Stimulated activated effector memory CD8-positive, alpha-beta T cell treated with anti-CD3 and anti-CD28 coated beads, Interleukin-12 subunit alpha, Interleukin-12 subunit beta, amount 100 ng/mL, for 72 hours (primary cell): ENCODE data around the gene ITGBL1.

Source experiments
- ATAC-seq: fragments of 150-1000 bp; cut with Tn5 transposase; 2 replicates; pipeline ENCODE4 v1.10.0; 2021
- DNase-seq, 2 donors: peaks; one replicate each; pipeline ENCODE4 v3.0.0; 2021 to 2022; ENCODE audit warnings: low spot score in 2 of 2
- H3K27ac Mint-ChIP-seq: one replicate; pipeline ENCODE4 v1.8.0; 2022; ENCODE audit warnings: mild to moderate bottlenecking, mixed read lengths
- H3K36me3 Mint-ChIP-seq: one replicate; pipeline ENCODE4 v1.8.0; 2022; ENCODE audit warnings: mild to moderate bottlenecking, mixed read lengths
- H3K4me1 Mint-ChIP-seq: one replicate; pipeline ENCODE4 v1.8.0; 2022; ENCODE audit warnings: mixed read lengths
- H3K4me3 Mint-ChIP-seq: one replicate; pipeline ENCODE4 v1.8.0; 2022; ENCODE audit warnings: mild to moderate bottlenecking, mixed read lengths
- H3K9me3 Mint-ChIP-seq: one replicate; pipeline ENCODE4 v1.8.0; 2022; ENCODE audit warnings: mixed read lengths

ITGBL1 gene

DNA sequence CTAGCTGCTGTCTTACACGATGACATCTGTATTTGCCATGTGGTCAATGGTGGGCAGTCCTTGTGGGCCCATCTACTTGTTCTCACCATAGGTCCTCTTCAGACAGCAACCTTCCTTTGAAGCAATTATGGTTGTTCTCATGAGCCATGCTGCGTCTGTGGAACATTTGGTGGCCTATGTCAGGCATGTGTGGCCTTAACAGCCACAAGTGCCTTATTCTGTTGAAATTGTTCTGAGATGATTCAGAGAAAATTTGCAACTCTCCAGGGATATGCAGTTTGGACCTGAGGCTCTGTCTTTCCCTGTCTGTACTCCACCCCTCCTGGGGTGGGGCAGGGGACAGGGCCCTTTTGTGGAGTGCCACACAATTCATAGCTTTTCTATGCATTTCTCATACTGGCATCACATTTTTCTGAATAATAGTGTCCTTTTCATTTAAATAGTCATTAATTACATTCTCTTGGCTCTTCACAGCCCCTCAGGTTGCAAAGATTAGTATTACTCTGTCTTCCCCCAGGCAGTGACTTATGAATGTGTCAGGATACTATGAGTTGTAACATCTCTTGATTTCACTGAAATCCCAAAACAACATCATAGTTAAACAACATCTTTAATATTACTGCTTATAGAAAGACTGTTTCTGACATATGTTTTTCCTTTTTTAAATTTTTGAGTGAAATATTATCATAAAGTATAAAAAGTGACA is 102.1 kb downstream of the ITGBL1 start:
- no peaks in the 10 kb centered on the region for H3K36me3 Mint-ChIP-seq
- no peak overlapping the region for H3K27ac Mint-ChIP-seq
- no peak for DNase-seq
- peak; percentile 44 for ATAC-seq
- H3K4me3 Mint-ChIP-seq: no peak overlapping the region
- no peaks in the 10 kb centered on the region for H3K4me1 Mint-ChIP-seq
- H3K9me3 Mint-ChIP-seq: no peaks in the 10 kb centered on the region

DNA sequence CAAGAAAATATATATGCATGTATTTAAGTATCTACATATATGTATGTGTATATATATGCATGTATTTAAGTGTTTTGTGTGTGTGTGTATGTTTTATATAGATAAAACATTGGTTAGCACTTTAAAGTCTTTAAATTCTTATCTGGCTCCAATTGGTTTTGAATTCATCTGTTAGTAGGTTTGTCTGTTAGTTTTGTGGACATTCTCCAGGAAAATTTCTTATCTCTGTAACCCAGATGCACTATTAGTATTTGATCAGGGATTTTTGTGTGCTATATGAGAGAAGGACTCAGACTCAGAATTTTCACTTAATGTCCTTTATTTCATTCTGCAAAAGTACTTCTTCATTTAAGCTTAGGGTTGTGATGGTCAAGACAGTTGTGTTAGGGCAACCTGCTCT is 103.1 kb downstream of the ITGBL1 start:
- H3K27ac Mint-ChIP-seq: no peak overlapping the region
- no peak for ATAC-seq
- no peaks in the 10 kb centered on the region for H3K36me3 Mint-ChIP-seq
- no peak overlapping the region for H3K4me3 Mint-ChIP-seq
- no peak for DNase-seq
- H3K9me3 Mint-ChIP-seq: no peaks in the 10 kb centered on the region
- no peaks in the 10 kb centered on the region for H3K4me1 Mint-ChIP-seq

DNA sequence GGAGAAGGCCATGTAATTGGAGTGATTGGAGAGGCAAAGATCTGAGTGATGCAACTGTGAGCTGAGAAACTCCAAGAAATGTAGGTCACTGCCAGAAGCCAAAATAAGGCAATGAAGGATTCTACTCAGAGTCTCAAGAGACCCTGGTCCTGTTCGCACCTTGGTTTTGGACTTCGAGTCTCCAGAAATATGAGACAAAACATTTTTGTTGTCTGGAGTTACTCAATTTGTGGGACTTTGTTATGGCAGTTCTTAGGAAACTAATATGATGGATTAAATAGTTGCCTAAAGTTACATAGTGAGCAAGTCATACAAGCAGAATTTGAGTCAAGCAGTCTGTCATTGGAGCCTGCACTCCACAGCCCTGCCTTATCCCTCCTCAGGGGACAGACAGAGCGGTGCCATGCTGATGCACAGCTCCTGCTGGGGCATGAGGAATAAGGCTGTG is 104.2 kb downstream of the ITGBL1 start:
- no peak for ATAC-seq
- Mint-ChIP-seq H3K27ac (no peak overlapping the region), H3K4me1 (no peaks in the 10 kb centered on the region), H3K4me3 (no peak overlapping the region), H3K9me3 (no peaks in the 10 kb centered on the region), H3K36me3 (no peaks in the 10 kb centered on the region)
- DNase-seq: no peak

DNA sequence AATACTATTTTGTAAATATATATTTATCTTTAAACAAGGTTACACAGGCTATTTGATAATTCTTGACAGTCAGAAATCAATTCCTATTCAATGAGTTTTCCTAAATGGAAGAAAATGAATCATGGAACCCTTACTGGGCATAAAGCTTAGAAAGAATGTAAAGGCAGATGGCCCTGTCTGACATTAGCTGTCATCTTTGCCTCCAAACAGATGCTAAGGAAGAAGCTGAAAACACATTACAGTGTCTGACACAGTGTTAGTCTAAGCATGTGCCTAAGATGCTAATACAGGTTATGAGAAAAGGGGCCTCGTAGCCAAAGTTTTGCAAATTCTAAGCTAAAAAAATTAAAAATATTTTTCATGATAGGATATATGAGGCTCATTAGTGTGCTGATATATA is 112.8 kb downstream of the ITGBL1 start:
- no peak for ATAC-seq
- no peak for DNase-seq
- Mint-ChIP-seq H3K36me3 (no peaks in the 10 kb centered on the region), H3K9me3 (no peaks in the 10 kb centered on the region), H3K4me3 (no peak overlapping the region), H3K4me1 (no peaks in the 10 kb centered on the region), H3K27ac (no peak overlapping the region)

DNA sequence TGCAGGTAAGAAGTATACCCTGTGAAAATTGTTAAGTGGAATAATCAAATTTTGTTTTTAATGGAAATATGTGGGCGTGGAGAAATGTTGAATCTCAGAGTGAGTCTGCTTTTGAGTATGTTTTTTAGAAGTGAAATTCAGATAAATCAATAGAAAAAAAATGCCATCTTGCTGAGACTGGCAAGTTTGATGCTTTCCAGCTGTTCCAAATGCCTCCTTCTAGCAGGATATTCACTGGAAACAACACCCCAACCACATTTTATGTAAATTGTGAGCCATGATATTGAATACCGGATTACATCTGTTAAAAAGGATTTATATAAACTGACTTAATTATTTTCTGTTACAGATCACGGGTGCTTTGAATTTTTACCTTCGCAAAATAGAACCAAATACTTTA is 115.4 kb downstream of the ITGBL1 start:
- DNase-seq (no peak), ATAC-seq (no peak)
- H3K4me3 Mint-ChIP-seq: no peak overlapping the region
- no peaks in the 10 kb centered on the region for H3K36me3 Mint-ChIP-seq
- no peaks in the 10 kb centered on the region for H3K9me3 Mint-ChIP-seq
- no peaks in the 10 kb centered on the region for H3K4me1 Mint-ChIP-seq
- no peak overlapping the region for H3K27ac Mint-ChIP-seq

DNA sequence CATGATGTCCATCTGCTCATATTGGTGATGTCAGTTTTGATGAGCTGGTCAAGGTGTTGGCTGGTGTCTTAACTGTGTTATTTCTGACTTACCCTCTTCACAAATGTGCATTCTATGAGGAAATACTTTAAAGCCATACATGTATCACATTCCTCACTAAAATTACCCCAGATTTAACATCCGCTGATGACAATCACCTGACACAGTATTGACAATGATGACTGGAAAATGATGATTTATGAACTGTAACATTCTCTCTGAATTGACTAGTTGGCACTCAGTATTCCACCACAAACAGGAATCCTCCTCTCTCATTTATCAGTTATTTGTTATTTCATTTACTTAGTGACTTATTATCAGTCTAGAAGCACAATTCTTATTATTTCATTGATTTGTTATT is 117.3 kb downstream of the ITGBL1 start:
- H3K4me1 Mint-ChIP-seq: no peaks in the 10 kb centered on the region
- DNase-seq: no peak
- H3K9me3 Mint-ChIP-seq: no peaks in the 10 kb centered on the region
- no peak overlapping the region for H3K27ac Mint-ChIP-seq
- no peak for ATAC-seq
- H3K4me3 Mint-ChIP-seq: no peak overlapping the region
- H3K36me3 Mint-ChIP-seq: no peaks in the 10 kb centered on the region

DNA sequence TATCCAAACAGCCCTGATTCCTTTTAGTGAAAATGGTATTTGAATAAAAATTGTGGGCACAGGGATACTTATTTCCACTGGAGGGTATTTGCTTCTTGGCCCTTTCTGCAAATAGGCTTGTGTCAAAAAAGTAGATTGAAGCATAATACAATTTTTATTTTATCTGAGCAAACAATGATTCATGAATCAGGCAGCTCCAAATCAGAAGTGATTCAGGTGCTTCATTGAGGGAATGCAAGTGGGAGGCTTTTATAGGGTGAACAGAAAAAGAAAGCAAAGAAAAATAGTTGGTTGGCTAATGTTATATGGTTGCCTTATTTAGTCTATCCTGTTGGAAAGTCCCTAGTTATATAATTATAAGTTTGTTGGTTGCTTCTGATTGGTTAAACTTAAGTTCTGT is 117.9 kb downstream of the ITGBL1 start:
- Mint-ChIP-seq H3K4me1 (no peaks in the 10 kb centered on the region), H3K36me3 (no peaks in the 10 kb centered on the region), H3K9me3 (no peaks in the 10 kb centered on the region), H3K4me3 (no peak overlapping the region), H3K27ac (no peak overlapping the region)
- DNase-seq (no peak), ATAC-seq (no peak)

DNA sequence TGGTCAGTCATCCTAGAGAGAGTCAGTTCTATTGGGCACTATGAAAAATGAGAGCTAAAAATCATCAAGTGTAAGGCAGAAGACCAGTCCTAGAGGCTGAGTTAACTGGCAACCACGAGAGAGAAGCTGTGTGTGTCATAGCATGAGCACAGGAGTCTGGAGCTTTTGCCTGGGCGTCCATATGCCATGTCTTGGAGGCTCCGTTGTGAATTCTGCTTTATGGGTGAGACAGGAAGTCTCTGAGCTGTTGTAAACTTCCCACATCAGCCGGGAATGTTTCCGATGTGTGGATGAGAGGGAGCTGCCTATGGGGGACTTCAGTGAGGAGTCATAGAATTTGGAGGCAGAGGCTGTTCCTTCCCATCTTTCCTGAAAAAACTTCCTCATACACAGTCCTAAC is 120.0 kb downstream of the ITGBL1 start:
- Mint-ChIP-seq H3K9me3 (no peaks in the 10 kb centered on the region), H3K4me3 (no peak overlapping the region), H3K27ac (no peak overlapping the region), H3K36me3 (no peaks in the 10 kb centered on the region), H3K4me1 (no peaks in the 10 kb centered on the region)
- ATAC-seq (no peak), DNase-seq (no peak)

DNA sequence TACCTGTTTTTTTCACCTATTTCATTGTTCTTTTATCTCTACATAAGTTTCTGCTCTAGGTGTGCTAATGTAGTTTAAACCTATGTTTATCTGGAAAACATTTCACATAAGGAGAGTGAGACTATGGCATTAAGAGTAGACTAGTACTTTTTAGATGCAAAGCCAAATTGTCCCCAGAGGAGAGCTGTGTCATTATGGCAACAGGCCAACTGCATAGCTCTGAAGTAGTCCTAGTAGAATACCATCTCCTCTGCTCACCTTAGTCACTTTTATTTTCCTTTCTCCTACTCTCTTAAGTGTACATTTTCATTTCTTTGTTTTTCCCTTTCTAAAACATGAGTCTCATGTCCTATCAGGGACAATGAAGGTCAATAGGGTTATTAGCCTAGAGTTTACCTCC is 123.1 kb downstream of the ITGBL1 start:
- DNase-seq: no peak
- no peak overlapping the region for H3K4me3 Mint-ChIP-seq

DNA sequence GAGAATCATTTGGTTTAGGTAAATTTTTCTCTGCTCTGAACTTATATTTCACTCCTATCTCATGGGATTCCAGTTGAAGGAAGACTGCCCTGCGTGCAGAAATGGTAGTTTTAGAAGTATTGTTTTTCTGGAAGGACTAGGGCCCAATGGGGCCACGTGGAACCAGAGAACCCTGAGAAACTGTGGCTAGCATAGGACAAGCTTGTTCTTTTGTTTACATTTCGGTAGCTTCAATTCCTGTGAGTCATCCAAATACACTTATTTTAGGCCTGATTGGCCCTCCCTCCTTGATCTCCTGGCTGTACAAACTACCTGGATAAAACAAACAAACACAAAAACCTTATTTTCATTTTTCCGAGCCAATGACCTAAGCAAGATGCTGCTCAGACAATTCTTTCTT is 124.0 kb downstream of the ITGBL1 start:
- H3K4me1 Mint-ChIP-seq: no peaks in the 10 kb centered on the region
- no peak for DNase-seq
- ATAC-seq: no peak
- H3K36me3 Mint-ChIP-seq: no peaks in the 10 kb centered on the region
- no peak overlapping the region for H3K4me3 Mint-ChIP-seq
- no peaks in the 10 kb centered on the region for H3K9me3 Mint-ChIP-seq
- H3K27ac Mint-ChIP-seq: no peak overlapping the region

More for the DNA sequence above, 123.1 kb downstream of the ITGBL1 start:
- Mint-ChIP-seq H3K9me3 (no peaks in the 10 kb centered on the region), H3K36me3 (no peaks in the 10 kb centered on the region), H3K4me1 (no peaks in the 10 kb centered on the region), H3K27ac (no peak overlapping the region)
- ATAC-seq: no peak

DNA sequence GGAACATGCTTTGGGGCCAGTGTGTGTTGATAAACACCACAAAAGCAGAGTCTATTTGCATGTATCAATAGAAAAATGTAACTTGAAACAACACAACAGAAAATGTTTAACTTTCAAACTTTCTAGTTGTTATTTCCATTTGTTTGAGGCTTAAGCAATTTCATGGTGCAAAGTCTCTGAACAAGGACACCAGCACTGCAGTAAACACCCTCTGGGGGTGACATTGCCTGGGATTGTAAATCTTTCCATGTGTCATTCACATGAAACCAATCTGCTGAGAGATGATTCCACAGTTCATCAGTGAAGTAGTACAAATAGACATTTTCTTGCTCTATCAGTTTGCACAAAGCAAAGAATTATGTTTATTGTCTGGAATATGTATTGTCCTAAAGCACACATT is 124.5 kb downstream of the ITGBL1 start:
- H3K4me1 Mint-ChIP-seq: no peaks in the 10 kb centered on the region
- no peak overlapping the region for H3K4me3 Mint-ChIP-seq
- H3K36me3 Mint-ChIP-seq: no peaks in the 10 kb centered on the region
- H3K9me3 Mint-ChIP-seq: no peaks in the 10 kb centered on the region
- H3K27ac Mint-ChIP-seq: no peak overlapping the region
- ATAC-seq (no peak), DNase-seq (no peak)

DNA sequence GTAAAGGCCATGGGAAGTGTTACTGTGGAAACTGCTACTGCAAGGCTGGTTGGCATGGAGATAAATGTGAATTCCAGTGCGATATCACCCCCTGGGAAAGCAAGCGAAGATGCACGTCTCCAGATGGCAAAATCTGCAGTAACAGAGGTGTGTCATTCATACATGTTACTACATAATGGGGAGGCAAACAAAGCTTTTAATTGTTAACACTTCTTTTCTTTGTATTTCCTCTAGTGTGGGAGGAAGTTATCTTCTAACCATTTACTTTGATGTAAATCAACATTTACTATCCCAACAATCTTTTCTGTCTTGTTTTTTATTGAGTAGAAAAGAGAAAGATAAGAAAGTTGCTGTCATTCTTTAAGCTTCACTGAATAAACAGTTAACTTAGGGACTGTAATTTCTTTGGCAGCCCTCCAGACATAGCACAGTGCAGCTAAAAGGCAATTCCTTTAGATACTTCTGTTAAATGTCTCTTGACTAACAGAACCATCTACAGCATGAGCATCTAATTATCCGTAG is 126.9 kb downstream of the ITGBL1 start:
- Mint-ChIP-seq H3K27ac (no peak overlapping the region), H3K4me3 (no peak overlapping the region), H3K9me3 (no peaks in the 10 kb centered on the region), H3K4me1 (no peaks in the 10 kb centered on the region), H3K36me3 (no peaks in the 10 kb centered on the region)
- no peak for ATAC-seq
- no peak for DNase-seq

DNA sequence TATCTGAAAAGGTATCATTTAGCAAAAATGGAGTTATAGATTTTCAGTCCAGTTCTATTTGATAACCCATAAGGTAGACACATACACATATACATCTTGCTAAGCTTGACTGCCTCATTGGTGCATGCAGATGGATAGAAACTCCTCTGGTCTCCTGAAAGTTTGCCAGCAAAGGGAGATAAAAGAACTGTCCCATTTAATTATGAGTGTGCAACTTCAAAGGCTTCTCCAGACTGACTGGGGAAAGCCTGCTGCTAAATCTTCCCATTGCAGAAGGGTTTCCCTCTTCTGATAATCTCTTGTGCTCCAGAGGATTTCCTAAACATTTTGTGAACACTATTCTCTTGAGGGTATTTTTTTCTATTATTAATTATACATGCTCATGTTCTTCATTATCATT is 131.9 kb downstream of the ITGBL1 start:
- DNase-seq (no peak), ATAC-seq (no peak)
- H3K4me3 Mint-ChIP-seq: no peak overlapping the region
- H3K36me3 Mint-ChIP-seq: no peaks in the 10 kb centered on the region
- no peak overlapping the region for H3K27ac Mint-ChIP-seq
- H3K4me1 Mint-ChIP-seq: no peaks in the 10 kb centered on the region
- no peaks in the 10 kb centered on the region for H3K9me3 Mint-ChIP-seq

DNA sequence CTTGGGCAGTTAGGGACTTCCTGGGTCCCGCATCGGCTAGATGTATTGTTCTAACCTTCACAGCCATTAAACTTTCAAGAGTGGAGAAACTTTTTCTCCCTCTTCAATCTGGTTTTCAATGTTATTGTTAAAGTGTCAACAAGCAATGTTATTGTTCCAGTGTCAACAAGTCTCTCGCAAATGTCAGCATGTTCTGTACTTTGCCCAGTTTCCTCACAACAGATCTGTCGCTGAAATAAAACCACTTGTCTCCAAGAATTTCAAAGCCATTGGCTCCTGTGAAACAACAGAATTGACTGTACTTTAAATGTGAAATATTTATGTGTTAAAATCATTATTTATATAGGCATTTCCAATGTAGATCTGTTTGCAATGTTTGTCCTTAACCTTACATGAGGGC is 138.0 kb downstream of the ITGBL1 start:
- Mint-ChIP-seq H3K4me1 (no peaks in the 10 kb centered on the region), H3K9me3 (peaks cover 3% of the 10 kb centered on the region)
- no peak for ATAC-seq

DNA sequence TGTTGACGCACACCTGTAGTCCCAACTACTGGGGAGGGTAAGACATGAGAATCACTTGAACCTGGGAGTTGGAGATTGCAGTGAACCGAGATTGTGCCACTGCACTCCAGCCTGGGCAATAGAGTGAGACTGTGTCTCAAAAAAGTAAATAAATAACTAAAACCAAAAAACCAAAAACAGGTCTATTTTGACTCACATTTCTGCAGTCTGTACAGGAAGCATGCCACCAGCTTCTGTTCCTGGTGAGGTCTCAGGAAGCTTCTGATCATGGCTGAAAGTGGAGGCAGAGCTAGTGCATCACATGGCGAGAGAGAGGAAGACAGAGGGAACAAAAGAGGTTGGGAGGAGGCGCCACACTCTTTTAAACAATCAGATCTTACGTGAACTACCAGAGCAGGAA is 142.5 kb downstream of the ITGBL1 start:
- H3K9me3 Mint-ChIP-seq: peaks cover 3% of the 10 kb centered on the region
- DNase-seq (no peak), ATAC-seq (no peak)
- no peaks in the 10 kb centered on the region for H3K36me3 Mint-ChIP-seq
- no peak overlapping the region for H3K4me3 Mint-ChIP-seq
- no peaks in the 10 kb centered on the region for H3K4me1 Mint-ChIP-seq
- H3K27ac Mint-ChIP-seq: no peak overlapping the region

More for the DNA sequence above, 138.0 kb downstream of the ITGBL1 start:
- no peak for DNase-seq
- H3K4me3 Mint-ChIP-seq: no peak overlapping the region
- H3K27ac Mint-ChIP-seq: no peak overlapping the region
- no peaks in the 10 kb centered on the region for H3K36me3 Mint-ChIP-seq

DNA sequence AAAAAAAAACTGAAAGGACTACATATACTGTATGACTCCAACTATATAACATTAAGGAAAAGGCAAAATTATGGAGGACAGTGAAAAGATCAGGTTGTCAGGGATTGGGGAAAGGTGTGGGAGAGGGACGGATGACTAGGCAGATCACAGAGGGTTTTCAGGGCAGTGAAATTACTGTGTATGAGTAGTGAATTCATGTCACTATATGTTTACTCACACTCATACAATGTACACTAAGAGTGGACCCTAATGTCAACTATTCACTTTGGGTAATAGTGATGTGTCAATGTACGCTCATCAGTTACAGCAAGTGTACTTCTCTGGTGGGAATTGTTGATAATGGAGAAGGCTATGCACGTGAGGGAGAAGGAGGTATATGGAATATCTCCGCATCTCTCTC is 144.3 kb downstream of the ITGBL1 start:
- ATAC-seq: no peak
- Mint-ChIP-seq H3K36me3 (no peaks in the 10 kb centered on the region), H3K9me3 (peaks cover 3% of the 10 kb centered on the region), H3K4me1 (no peaks in the 10 kb centered on the region), H3K4me3 (no peak overlapping the region), H3K27ac (no peak overlapping the region)
- no peak for DNase-seq
